ENCODE data around the gene BAZ1A. TPM values are rescaled to one million over a fixed set of nuclear protein-coding genes. Genes with fewer than 3 reads are reported as not detected.

The BAZ1A gene
- total and polyA plus RNA-seq, 2 of the 8 experiments (the other 6 are each of a cell fraction or from before 2014, with no cell fraction given) = 8.0 to 23.1 TPM

GRCh38 chr14:34707722-34708121 lies 167.4 kb downstream of the BAZ1A start:
- no peak overlapping the region for H3K18ac ChIP-seq (ENCODE audit: extremely low read depth, low read length)
- no peak overlapping the region for H4K8ac ChIP-seq (ENCODE audit: extremely low read depth, insufficient read depth, low read length)
- FAIRE-seq (no peak), DNase-seq (ENCODE audit: low read depth in 1 of 2, low spot score in 2 of 2) (no peak)
- H3K23ac ChIP-seq (ENCODE audit: insufficient read length) = no peak overlapping the region
- H4K5ac ChIP-seq (ENCODE audit: insufficient read length, low read depth, low read length) = no peak overlapping the region
- H3K4ac ChIP-seq (replicated peaks; ENCODE audit: insufficient read length, low read depth, low read length) = no peak overlapping the region
- H3K27me3 ChIP-seq (replicated peaks in 1 of 4; ENCODE audit: control insufficient read depth in 3 of 4, extremely low read depth in 1 of 4, insufficient read depth in 3 of 4, low read length in 3 of 4) = no peaks in the 10 kb centered on the region
- H2AK5ac ChIP-seq (ENCODE audit: low read depth, low read length) = no peak overlapping the region
- no peak overlapping the region for H3K14ac ChIP-seq (ENCODE audit: insufficient read length)
- no peak overlapping the region for H3K56ac ChIP-seq (replicated peaks; ENCODE audit: insufficient read length, low read depth, low read length)
- WGBS, 2 experiments (ENCODE audit: extremely low coverage in 1 of 2, insufficient coverage in 1 of 2, insufficient read length in 1 of 2, insufficient replicate concordance in 2 of 2, low coverage in 1 of 2, low lambda C conversion rate in 2 of 2, missing lambda C conversion rate in 1 of 2) = 93% methylated on average over 3 of the region's 3 CpGs; no CpG with 5 or more reads in 1 of the 2 experiments
- H3K9ac ChIP-seq (replicated peaks in 1 of 4; ENCODE audit: extremely low read depth in 1 of 4, low read depth in 3 of 4, low read length in 3 of 4) = no peak overlapping the region
- H3K4me2 ChIP-seq (ENCODE audit: insufficient read depth in 1 of 2, low read depth in 2 of 2, low read length in 2 of 2) = no peak overlapping the region
- no peaks in the 10 kb centered on the region for H3K79me2 ChIP-seq (ENCODE audit: control insufficient read depth in 1 of 2, insufficient read depth in 2 of 2, low read length in 2 of 2)
- no peaks in the 10 kb centered on the region for H3K4me1 ChIP-seq (replicated peaks in 1 of 4; ENCODE audit: control insufficient read depth in 3 of 4, insufficient read depth in 4 of 4, low read length in 3 of 4)
- no peak overlapping the region for H2AFZ ChIP-seq (ENCODE audit: low read length)
- H2BK120ac ChIP-seq (replicated peaks; ENCODE audit: low read depth, low read length) = no peak overlapping the region
- no peak overlapping the region for H2BK12ac ChIP-seq (ENCODE audit: low read depth, low read length)
- POLR2A ChIA-PET (ENCODE audit: partially characterized antibody) = interaction anchor here (4.4 kb wide), 1 partner anchor 14 kb away, joined by 18 read pairs; no protein-coding TSS in a partner anchor
- no peaks in the 10 kb centered on the region for H3K23me2 ChIP-seq (ENCODE audit: low read depth, low read length)
- no peak overlapping the region for H4K91ac ChIP-seq (replicated peaks; ENCODE audit: insufficient read length, low read length)
- no peaks in the 10 kb centered on the region for H3K9me3 ChIP-seq (ENCODE audit: insufficient read depth in 2 of 2, low read depth in 1 of 2, low read length in 1 of 2)
- no peak overlapping the region for H3K27ac ChIP-seq (ENCODE audit: low read depth, low read length)
- no peak overlapping the region for H2BK15ac ChIP-seq (ENCODE audit: low read length)
- CTCF ChIA-PET (ENCODE audit: partially characterized antibody) = interaction anchor here (2.8 kb wide), 1 partner anchor 15 kb away, joined by 11 read pairs; no protein-coding TSS in a partner anchor
- no peak overlapping the region for H2BK5ac ChIP-seq (ENCODE audit: low read depth, low read length)
- no peaks in the 10 kb centered on the region for H3K79me1 ChIP-seq (ENCODE audit: low read depth, low read length)
- H2BK20ac ChIP-seq (ENCODE audit: low read length) = no peak overlapping the region
- no peaks in the 10 kb centered on the region for H4K20me1 ChIP-seq (replicated peaks in 1 of 2; ENCODE audit: control insufficient read depth in 1 of 2, insufficient read depth in 2 of 2, low read length in 2 of 2)
- peaks cover 0 to 14% (median 2%) of the 10 kb centered on the region in 4 experiments; a peak in 2 of 8 replicates for H3K36me3 ChIP-seq (ENCODE audit: control insufficient read depth in 2 of 4, insufficient read depth in 4 of 4, low read length in 3 of 4)
- no peak overlapping the region for H3K4me3 ChIP-seq (ENCODE audit: extremely low read depth in 1 of 4, insufficient read depth in 2 of 4, low read depth in 3 of 4, low read length in 4 of 4)
- TF ChIP-seq GABPA (IDR thresholded peaks at IDR 0.05; ENCODE audit: borderline replicate concordance, insufficient read depth, low read length) = no peak
- TF ChIP-seq SP1 (IDR thresholded peaks at IDR 0.05; ENCODE audit: low read depth, low read length) = no peak
- no peak for TF ChIP-seq USF2 (IDR thresholded peaks at IDR 0.05; ENCODE audit: low read length)
- TF ChIP-seq POLR2A (IDR thresholded peaks at IDR 0.05; ENCODE audit: control extremely low read depth in 1 of 2, low read depth in 2 of 2, low read length in 2 of 2) = no peak
- TF ChIP-seq SRF (IDR thresholded peaks at IDR 0.05; ENCODE audit: low read depth, low read length) = no peak
- TF ChIP-seq PHF8 (conservative IDR thresholded peaks at IDR 0.05; ENCODE audit: low read depth, low read length) = no peak
- no peak for TF ChIP-seq CREB1 (IDR thresholded peaks at IDR 0.05)
- TF ChIP-seq NRF1 (IDR thresholded peaks at IDR 0.05; ENCODE audit: low read depth, low read length) = no peak
